ENCODE results near the gene IFI35.
A peak's percentile ranks its signal among the peaks of the same experiment; 100 is the strongest.
"Not testable (repeated sequence)": the region's sequence is repeated elsewhere in the genome, so short reads cannot be mapped to it uniquely, and the experiment has no call there.

The IFI35 gene

GRCh38 chr17:42985225-42985624 is 21.4 kb upstream of the IFI35 start:
- DNase-seq (ENCODE audit: low spot score): no peak
- ChIA-PET POLR2A (ENCODE audit: low non-redundant PET) (no interaction called here), CTCF (interaction anchor here (0.6 kb wide), 1 partner anchor 15 kb away, joined by 4 read pairs; no protein-coding TSS in a partner anchor)
- H3K27ac ChIP-seq: no peak overlapping the region
- TF ChIP-seq CTCF (conservative IDR thresholded peaks at IDR 0.05; ENCODE audit: low read depth): no peak

- ChIA-PET POLR2A (ENCODE audit: low non-redundant PET) (no interaction called here), CTCF (no interaction called here)
- H3K27ac ChIP-seq: peak overlapping the region; percentile 76
- DNase-seq (ENCODE audit: low spot score): no peak
- no peak for TF ChIP-seq CTCF (conservative IDR thresholded peaks at IDR 0.05; ENCODE audit: low read depth)
These were observed 17.4 kb upstream of the IFI35 start for GRCh38 chr17:42989141-42989540.

GRCh38 chr17:42989726-42990652 is 16.6 kb upstream of the IFI35 start:
- H3K27ac ChIP-seq: peak overlapping the region; percentile 76
- CTCF ChIA-PET: no interaction called here

GRCh38 chr17:42991471-42991870 is 15.1 kb upstream of the IFI35 start:
- POLR2A ChIA-PET (ENCODE audit: low non-redundant PET): no interaction called here
- CTCF ChIA-PET: no interaction called here
- no peak for TF ChIP-seq CTCF (conservative IDR thresholded peaks at IDR 0.05; ENCODE audit: low read depth)
- H3K27ac ChIP-seq: peak overlapping the region; percentile 76
- no peak for DNase-seq (ENCODE audit: low spot score)

More at GRCh38 chr17:42989726-42990652, 16.6 kb upstream of the IFI35 start:
- no peak for TF ChIP-seq CTCF (conservative IDR thresholded peaks at IDR 0.05; ENCODE audit: low read depth)
- POLR2A ChIA-PET (ENCODE audit: low non-redundant PET): no interaction called here
- DNase-seq (ENCODE audit: low spot score): peak; percentile 75

- DNase-seq (ENCODE audit: low spot score): no peak
- TF ChIP-seq CTCF (conservative IDR thresholded peaks at IDR 0.05; ENCODE audit: low read depth): no peak
- no peak overlapping the region for H3K27ac ChIP-seq
- ChIA-PET POLR2A (ENCODE audit: low non-redundant PET) (no interaction called here), CTCF (interaction anchor here (0.7 kb wide), 1 partner anchor 147 kb away, joined by 3 read pairs; no protein-coding TSS in a partner anchor)
These were observed 13.7 kb upstream of the IFI35 start for GRCh38 chr17:42992872-42993271.

- H3K27ac ChIP-seq; CTCF ChIA-PET; DNase-seq (ENCODE audit: low spot score); POLR2A ChIA-PET (ENCODE audit: low non-redundant PET): not testable (repeated sequence)
These were observed 12.7 kb upstream of the IFI35 start for GRCh38 chr17:42993913-42994312.
